Measurements from ENCODE around the gene ARHGEF33.

Gene ARHGEF33

DNA sequence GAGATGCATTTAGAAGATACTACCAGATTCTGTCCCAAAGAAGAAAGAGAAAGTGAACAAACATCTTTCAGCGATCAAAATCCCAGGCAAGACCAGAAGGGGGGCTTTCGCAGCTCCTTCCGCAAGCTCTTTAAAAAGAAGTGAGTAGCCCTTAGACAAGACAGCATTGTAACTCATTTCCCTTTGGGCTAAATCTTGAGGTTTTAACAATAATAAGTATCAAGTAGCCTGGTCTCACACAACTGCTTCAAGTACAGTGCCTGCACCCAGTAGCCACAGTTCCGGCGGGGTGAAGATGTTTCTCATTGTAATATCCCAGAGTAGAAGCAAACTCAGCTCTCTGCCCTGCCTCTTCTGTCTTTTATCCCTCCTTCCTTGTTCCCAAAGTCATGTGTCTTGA lies 76.3 kb downstream of the ARHGEF33 start:
- ATAC-seq (no peak), DNase-seq (ENCODE audit: low spot score in 2 of 2) (no peak)
- Mint-ChIP-seq H3K4me1 (no peaks in the 10 kb centered on the region), H3K9me3 (no peaks in the 10 kb centered on the region), H3K27ac (no peak overlapping the region), H3K4me3 (no peak overlapping the region), H3K36me3 (no peaks in the 10 kb centered on the region)

DNA sequence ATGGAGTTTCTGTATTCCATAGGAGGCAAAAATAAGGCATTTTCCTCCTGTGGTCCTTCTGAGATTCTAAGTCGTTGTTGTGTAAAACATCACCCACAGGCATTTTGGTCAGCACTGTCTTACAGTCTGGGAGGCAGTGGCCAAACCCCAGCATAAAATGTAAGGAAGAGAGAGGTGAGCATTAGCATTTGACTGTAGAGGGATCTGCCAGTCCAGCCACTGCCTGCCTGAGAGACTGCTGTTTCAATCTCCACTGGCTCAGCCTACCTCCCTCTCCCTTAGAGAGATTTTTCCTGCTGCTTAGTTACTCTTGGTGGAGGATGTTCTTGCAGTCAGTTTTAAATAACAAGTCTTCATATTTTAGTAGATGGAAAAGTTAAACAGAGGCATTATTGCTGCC lies 77.0 kb downstream of the ARHGEF33 start:
- Mint-ChIP-seq H3K9me3 (no peaks in the 10 kb centered on the region), H3K36me3 (no peaks in the 10 kb centered on the region)

DNA sequence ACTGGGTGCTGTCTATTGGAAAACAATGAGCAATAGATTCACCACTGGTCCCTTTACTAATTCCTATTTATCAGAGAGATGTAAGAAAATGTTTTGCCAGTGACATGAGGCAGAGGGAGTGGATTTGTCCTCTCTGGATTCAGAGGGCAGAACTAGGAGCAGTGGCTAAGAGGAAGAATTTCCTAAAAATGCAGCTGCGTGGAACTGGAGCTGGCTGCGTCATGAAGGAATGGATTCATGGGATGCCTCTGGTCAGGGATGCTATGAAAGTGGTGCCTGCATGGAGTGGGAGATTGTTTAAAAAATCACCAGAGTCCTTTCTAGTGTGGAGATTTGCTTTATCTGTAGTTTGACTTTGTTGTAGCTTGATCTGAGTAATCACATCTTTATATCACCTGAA lies 78.3 kb downstream of the ARHGEF33 start:
- no peak overlapping the region for H3K27ac Mint-ChIP-seq
- H3K4me1 Mint-ChIP-seq = no peaks in the 10 kb centered on the region
- H3K4me3 Mint-ChIP-seq = no peak overlapping the region
- no peaks in the 10 kb centered on the region for H3K36me3 Mint-ChIP-seq
- ATAC-seq = no peak
- no peak for DNase-seq (ENCODE audit: low spot score in 2 of 2)
- H3K9me3 Mint-ChIP-seq = no peaks in the 10 kb centered on the region

More for the DNA sequence above, 77.0 kb downstream of the ARHGEF33 start:
- Mint-ChIP-seq H3K27ac (no peak overlapping the region), H3K4me3 (no peak overlapping the region), H3K4me1 (no peaks in the 10 kb centered on the region)
- DNase-seq (ENCODE audit: low spot score in 2 of 2) (no peak), ATAC-seq (no peak)

DNA sequence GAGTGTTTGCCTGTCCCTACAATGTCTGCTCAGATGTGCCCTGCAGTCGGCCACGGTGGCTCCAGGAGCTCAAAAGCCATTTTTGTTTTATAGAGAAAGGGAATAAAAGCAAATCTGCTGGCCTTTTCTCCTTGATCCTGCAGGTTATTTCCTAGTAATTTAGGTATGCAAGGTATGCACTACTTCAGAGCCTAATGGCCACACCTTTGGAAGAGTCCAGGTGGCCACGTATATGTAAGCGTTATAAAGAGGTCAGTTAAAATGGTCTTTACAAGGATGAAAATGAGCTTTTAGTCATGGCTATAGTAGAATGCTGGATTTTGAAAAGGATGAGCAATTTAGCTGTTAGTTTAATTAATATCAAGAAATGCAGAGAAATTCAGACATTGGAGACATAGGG lies 81.7 kb downstream of the ARHGEF33 start:
- no peak for ATAC-seq
- H3K4me3 Mint-ChIP-seq = no peak overlapping the region
- no peaks in the 10 kb centered on the region for H3K9me3 Mint-ChIP-seq
- DNase-seq (ENCODE audit: low spot score in 2 of 2) = no peak
- H3K27ac Mint-ChIP-seq = no peak overlapping the region
- H3K4me1 Mint-ChIP-seq = no peaks in the 10 kb centered on the region
- no peaks in the 10 kb centered on the region for H3K36me3 Mint-ChIP-seq

DNA sequence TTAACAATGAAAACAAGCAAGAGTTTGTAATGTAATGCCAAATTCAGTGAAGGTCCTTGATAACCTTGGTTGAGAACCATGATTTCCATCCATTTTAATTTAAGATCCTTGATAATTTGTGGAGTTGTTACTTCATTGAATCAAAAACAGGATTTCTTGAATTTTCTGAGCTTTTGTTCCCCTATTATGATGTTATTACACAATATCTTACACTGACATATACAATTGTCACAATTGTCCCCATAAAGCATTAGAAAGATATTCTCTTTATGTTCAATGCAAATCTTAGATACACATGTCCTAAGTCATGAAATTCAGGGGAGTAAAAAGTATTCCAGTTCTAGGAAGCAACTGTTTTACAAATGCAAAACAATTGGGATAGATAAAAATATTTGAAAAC lies 83.6 kb downstream of the ARHGEF33 start:
- ATAC-seq (no peak), DNase-seq (ENCODE audit: low spot score in 2 of 2) (no peak)
- Mint-ChIP-seq H3K9me3 (no peaks in the 10 kb centered on the region), H3K4me1 (no peaks in the 10 kb centered on the region), H3K4me3 (no peak overlapping the region), H3K27ac (no peak overlapping the region), H3K36me3 (no peaks in the 10 kb centered on the region)

DNA sequence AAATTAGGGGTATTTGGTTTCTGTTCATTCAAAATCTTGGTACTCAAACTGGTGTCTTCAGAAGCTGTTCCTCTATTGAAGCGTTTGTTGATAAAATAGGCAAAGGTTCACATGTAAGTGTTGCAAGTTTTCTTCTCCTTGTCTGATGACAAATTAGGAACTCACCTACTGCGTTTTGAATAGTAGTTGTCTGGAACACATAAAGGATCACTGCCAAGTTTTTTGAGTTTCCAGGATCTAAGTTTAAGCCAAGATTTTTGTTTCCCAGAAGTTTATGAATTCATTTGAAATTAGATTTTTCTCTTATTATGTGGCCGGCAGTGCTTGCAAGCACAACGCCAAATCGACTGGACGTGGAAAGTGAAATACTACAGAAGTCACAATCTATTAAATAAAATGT lies 85.4 kb downstream of the ARHGEF33 start:
- H3K9me3 Mint-ChIP-seq = no peaks in the 10 kb centered on the region
- H3K4me1 Mint-ChIP-seq = no peaks in the 10 kb centered on the region
- no peak for ATAC-seq
- no peak overlapping the region for H3K27ac Mint-ChIP-seq
- no peak overlapping the region for H3K4me3 Mint-ChIP-seq
- no peaks in the 10 kb centered on the region for H3K36me3 Mint-ChIP-seq
- no peak for DNase-seq (ENCODE audit: low spot score in 2 of 2)

DNA sequence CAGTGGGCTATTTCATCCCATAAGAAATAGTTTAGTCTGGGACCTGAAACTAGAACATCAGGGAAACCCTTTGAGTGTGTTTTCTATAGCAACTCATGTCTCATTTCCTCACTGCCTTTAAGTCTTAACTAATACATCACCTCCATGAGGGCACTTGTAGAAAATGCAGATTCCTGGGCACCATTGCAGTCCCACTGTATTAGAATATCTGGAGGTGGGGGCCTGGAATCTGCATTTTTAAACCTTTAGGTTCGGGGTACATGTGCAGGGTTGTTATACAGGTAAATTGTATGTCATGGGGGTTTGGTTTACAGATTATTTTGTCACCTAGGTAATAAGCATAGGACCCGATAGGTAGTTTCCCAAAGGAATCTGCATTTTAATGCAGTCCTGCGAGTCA lies 87.4 kb downstream of the ARHGEF33 start:
- H3K4me3 Mint-ChIP-seq = no peak overlapping the region
- no peak for DNase-seq (ENCODE audit: low spot score in 2 of 2)
- H3K4me1 Mint-ChIP-seq = no peaks in the 10 kb centered on the region
- no peaks in the 10 kb centered on the region for H3K9me3 Mint-ChIP-seq
- no peak for ATAC-seq
- H3K36me3 Mint-ChIP-seq = no peaks in the 10 kb centered on the region
- no peak overlapping the region for H3K27ac Mint-ChIP-seq

DNA sequence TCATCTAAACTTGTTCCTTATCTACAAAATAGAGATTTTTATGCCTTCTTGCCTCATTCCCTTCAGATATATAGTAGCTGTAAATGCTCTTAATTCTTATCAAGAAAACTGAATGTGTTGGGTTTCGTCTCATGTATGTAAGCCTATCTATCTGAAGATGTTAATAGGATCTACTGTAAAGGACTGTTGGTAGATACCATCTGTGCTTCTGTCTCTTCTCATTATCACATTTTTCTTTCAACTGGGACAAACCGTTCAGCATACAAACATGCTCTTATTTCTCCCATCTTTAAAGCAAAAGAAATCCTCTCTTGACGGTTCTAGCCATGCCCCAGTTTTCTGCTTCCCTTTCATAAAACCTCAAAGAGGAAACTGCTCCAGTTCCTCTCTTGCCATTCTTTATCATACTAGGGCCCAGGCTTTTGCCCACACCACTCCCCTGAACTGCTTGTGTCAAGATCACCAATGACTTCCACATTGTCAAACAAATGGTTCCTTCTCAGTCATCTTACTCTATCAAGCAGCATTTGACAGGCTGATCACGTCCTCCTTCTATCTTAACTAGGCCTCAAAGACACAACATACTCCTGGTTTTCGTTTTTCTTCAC lies 88.7 kb downstream of the ARHGEF33 start:
- ATAC-seq (no peak), DNase-seq (ENCODE audit: low spot score in 2 of 2) (no peak)
- Mint-ChIP-seq H3K36me3 (peaks cover 2% of the 10 kb centered on the region), H3K4me1 (no peaks in the 10 kb centered on the region), H3K27ac (no peak overlapping the region), H3K4me3 (no peak overlapping the region), H3K9me3 (no peaks in the 10 kb centered on the region)

DNA sequence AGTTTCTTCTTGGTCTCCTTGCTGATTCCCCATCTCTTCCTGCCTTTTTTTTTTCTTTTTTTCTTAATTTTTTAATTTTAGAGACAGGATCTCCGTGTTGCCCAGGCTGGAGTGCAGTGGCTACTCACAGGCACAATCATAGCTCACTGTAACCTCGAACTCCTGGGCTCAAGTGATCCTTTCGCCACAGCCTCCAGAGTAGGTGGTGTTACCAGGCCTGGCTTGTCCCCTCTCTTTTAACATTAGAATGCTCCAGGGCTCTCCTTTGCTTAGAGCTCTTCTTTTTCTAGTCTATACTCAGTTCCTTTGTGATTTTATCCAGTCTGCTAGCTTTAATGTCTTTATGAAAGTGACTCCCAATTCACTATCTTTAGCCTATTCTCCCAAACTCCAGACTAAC lies 89.2 kb downstream of the ARHGEF33 start:
- DNase-seq (ENCODE audit: low spot score in 2 of 2) (no peak), ATAC-seq (no peak)
- Mint-ChIP-seq H3K9me3 (no peaks in the 10 kb centered on the region), H3K36me3 (peaks cover 7% of the 10 kb centered on the region), H3K27ac (no peak overlapping the region), H3K4me1 (no peaks in the 10 kb centered on the region), H3K4me3 (no peak overlapping the region)

DNA sequence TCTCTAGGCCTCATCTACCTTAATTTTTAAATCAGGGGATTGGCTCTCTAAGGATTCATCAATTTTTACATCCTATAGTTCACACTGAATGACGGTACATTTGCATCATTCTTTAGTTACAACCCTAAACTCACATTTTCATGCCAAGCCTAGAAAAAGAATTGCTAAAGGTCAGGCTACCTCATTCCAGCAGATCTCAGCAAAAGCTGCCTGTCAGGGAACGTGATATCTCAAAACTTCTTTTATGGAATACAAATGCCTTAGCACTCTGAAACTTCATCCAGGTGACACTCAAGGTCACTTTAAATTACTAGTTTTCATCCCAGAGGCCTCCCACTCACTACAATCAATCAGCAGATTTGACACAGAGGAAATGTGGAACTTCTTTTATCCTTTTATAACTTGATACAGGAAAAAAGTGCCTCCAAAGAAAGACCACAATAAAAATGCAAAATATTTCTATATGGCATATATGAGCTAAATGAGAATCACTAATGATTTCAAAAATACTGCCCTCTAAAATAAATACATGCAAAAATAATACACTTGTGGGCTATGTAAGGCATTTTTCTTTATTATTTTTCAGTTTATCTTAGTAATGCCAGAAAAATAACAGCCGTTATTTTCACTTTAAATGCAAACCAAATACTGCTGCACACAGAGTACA lies 91.5 kb downstream of the ARHGEF33 start:
- H3K27ac Mint-ChIP-seq = no peak overlapping the region
- no peak for ATAC-seq
- H3K4me1 Mint-ChIP-seq = no peaks in the 10 kb centered on the region
- no peak overlapping the region for H3K4me3 Mint-ChIP-seq
- DNase-seq (ENCODE audit: low spot score in 2 of 2) = no peak
- no peaks in the 10 kb centered on the region for H3K9me3 Mint-ChIP-seq
- H3K36me3 Mint-ChIP-seq = peaks cover 28% of the 10 kb centered on the region

DNA sequence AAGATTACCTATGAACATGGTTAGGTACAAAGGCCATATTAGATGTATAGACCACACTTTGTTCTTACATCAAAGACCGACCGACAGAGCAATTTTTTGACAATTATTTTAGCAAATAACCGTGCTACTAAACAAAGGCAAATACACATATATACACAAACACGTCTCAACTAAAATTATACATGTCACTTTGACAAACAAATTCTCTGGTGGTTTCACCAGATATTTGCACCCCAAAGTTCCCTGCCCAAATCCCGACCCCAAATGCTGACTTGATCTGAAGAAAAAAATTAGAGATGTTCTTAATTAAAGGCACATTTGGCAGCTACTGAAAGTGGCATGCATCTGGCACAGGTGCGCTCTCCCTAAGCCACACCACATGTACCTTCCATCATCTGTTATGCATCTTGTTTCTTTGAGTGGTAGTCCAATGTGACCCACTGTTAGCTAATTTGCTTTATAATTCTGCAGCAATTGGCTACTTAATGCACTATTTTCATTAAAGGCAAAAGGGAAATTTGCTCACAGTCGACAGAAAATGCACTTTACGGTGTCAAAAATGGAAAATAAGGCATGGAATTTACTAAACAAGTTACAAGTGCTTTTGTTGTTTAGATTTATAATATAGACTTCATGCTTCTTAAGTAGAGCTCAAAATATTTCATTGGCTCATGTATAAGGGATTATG lies 92.1 kb downstream of the ARHGEF33 start:
- Mint-ChIP-seq H3K9me3 (no peaks in the 10 kb centered on the region), H3K27ac (no peak overlapping the region), H3K4me1 (no peaks in the 10 kb centered on the region), H3K4me3 (no peak overlapping the region), H3K36me3 (peaks cover 35% of the 10 kb centered on the region)
- no peak for DNase-seq (ENCODE audit: low spot score in 2 of 2)
- no peak for ATAC-seq

DNA sequence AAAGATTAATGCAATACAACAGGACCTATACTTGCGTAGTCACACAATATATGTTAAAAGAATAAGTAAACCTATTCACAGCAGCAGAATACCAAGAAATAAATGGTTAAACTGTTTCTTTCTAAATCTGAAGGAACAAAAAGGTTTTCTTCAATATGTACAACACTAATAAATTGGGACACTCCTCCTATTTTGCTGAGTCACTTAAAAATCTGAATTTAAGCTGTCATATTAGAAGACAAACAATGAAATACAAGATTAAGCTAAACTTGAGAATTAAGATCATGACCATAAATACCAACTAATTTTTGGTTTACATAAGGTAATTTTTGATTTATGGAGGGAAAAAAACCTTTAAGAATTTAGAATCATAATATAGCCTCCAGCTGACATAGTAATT lies 92.8 kb downstream of the ARHGEF33 start:
- Mint-ChIP-seq H3K9me3 (no peaks in the 10 kb centered on the region), H3K4me1 (no peaks in the 10 kb centered on the region), H3K4me3 (no peak overlapping the region), H3K27ac (no peak overlapping the region), H3K36me3 (peaks cover 42% of the 10 kb centered on the region)
- no peak for DNase-seq (ENCODE audit: low spot score in 2 of 2)
- no peak for ATAC-seq

DNA sequence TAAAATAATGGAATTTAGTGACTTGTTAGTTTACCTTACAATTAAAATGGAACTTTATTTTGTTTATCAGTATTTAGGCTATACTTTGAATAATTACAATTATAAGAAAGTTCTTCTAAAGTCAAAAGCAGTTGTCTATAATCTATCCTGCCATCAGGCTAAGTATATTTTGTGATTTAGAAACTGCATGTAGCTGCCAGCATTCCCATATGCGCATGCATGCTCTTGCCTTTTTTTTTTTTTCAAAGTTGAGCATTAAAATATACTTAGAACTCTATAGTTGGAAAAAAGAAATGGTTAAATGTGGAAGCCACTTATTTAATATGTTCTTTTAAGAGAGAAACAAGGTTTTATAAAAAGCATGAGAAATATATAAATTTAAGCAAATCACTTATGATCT lies 99.0 kb downstream of the ARHGEF33 start:
- Mint-ChIP-seq H3K4me1 (no peaks in the 10 kb centered on the region), H3K4me3 (no peak overlapping the region)
- no peak for ATAC-seq

DNA sequence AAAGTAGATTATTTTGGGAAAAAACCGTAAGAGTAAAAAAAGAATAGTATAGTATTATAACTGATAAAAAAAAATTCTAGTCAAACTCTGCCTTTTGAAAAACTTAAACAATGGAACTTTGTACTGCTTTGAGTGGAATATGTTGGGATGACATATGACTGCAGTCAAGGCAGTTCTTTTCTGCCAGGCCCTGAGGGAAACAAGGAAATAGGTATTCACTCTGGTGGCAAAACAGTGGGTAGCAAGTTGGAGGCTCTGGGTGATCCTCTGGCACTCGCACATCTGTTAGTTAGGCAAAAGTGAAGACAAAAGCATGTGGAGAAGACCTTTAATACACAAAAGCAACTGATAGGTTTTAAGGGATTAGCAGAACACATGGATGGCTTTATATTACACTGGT lies 102.2 kb downstream of the ARHGEF33 start:
- ATAC-seq (no peak), DNase-seq (ENCODE audit: low spot score in 2 of 2) (no peak)
- H3K4me1 Mint-ChIP-seq = no peaks in the 10 kb centered on the region
- H3K4me3 Mint-ChIP-seq = no peak overlapping the region
- no peaks in the 10 kb centered on the region for H3K9me3 Mint-ChIP-seq
- no peak overlapping the region for H3K27ac Mint-ChIP-seq
- peaks cover 93% of the 10 kb centered on the region for H3K36me3 Mint-ChIP-seq

More for the DNA sequence above, 99.0 kb downstream of the ARHGEF33 start:
- Mint-ChIP-seq H3K36me3 (peaks cover 92% of the 10 kb centered on the region), H3K27ac (no peak overlapping the region), H3K9me3 (no peaks in the 10 kb centered on the region)
- DNase-seq (ENCODE audit: low spot score in 2 of 2) = no peak

DNA sequence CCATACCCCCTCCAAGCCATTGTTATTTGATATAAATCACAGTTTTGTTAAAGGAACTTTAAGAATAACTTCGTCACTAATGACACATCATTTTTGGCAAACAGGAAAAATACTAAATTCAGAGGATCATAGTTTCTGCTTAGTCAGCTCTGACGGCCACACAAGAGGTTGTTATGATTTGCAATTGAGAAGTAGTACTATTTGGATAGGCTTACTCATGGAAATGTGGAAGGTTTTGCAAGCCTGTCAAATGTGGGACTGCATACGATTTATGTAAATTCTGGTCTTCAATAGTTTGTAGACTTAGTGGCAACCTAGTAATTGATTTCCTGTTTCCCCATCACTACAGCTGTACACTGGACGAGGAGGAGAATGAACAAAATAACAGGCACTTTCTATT lies 108.1 kb downstream of the ARHGEF33 start:
- DNase-seq (ENCODE audit: low spot score in 2 of 2) (no peak), ATAC-seq (no peak)
- Mint-ChIP-seq H3K4me3 (no peak overlapping the region), H3K27ac (peak overlapping the region; percentile 15), H3K9me3 (no peaks in the 10 kb centered on the region), H3K4me1 (no peaks in the 10 kb centered on the region), H3K36me3 (peaks cover 91% of the 10 kb centered on the region)

DNA sequence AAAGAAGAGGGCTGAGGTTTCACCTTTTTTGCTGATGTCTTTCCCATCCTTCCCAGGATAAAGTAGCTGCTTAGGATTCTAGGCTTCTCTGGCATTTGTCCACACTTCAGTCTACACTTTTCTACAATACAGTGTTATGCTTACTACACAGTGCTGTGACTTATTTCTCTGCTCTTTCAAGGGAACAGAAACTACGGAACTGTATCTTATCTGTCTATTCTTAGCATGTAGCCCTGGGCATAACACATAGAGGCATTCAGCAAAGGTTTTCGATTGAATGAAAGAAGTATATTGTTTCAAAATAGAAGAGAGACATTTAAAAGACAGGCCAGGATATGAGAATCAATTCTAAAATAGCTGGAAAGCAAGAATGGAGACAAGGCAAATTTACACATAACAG lies 110.9 kb downstream of the ARHGEF33 start:
- Mint-ChIP-seq H3K27ac (no peak overlapping the region), H3K4me3 (no peak overlapping the region), H3K4me1 (no peaks in the 10 kb centered on the region), H3K9me3 (no peaks in the 10 kb centered on the region), H3K36me3 (peaks cover 91% of the 10 kb centered on the region)
- DNase-seq (ENCODE audit: low spot score in 2 of 2) (no peak), ATAC-seq (no peak)

Data from stimulated activated effector memory CD8-positive, alpha-beta T cell treated with anti-CD3 and anti-CD28 coated beads, Interleukin-12 subunit alpha, Interleukin-12 subunit beta, amount 100 ng/mL, for 72 hours (primary cell).